Left ventricle myocardium inferior (tissue), 1 donor: ENCODE data around the gene RRP1. TPM values are rescaled to one million over a fixed set of nuclear protein-coding genes. Genes with fewer than 3 reads are reported as not detected.

Experiments used
- DNase-seq: peaks from one replicate; pipeline ENCODE4 v3.0.0-alpha.2; 2020
- H3K27ac ChIP-seq: fragments of 200-600 bp; replicated peaks from 2 replicates; pipeline ENCODE4 v1.8.0; 2021
- H3K27me3 ChIP-seq: fragments of 200-600 bp; 2 replicates; pipeline ENCODE4 v1.8.0; 2021; ENCODE audit warnings: low read depth
- H3K36me3 ChIP-seq: fragments of 200-600 bp; 2 replicates; pipeline ENCODE4 v1.8.0; 2021
- H3K4me1 ChIP-seq: fragments of 200-600 bp; 2 replicates; pipeline ENCODE4 v1.8.0; 2021
- H3K4me3 ChIP-seq: fragments of 200-600 bp; 2 replicates; pipeline ENCODE4 v1.8.0; 2021; ENCODE audit warnings: mild to moderate bottlenecking, moderate library complexity
- H3K9me3 ChIP-seq: fragments of 200-600 bp; replicated peaks from 2 replicates; pipeline ENCODE4 v1.8.0; 2021
- intact Hi-C: fragments of 100-400 bp; cut with micrococcal nuclease; formaldehyde crosslinking; loops from one replicate; pipeline ENCODE4 v1.11.0; 2022
- total RNA-seq: library from RNA; stranded (reverse); fragmentation: NEBNext Ultra II Directional; extraction: Animal tissue kit (Norgen Biotek cat#: 25700); gene quantifications from one replicate; pipeline ENCODE4 v1.2.1, GENCODE V29; 2021
- TF ChIP-seq, protein P1 (sequence below): fragments of 200-600 bp; IDR thresholded peaks from 2 replicates; pipeline ENCODE4 v1.8.0; 2021; ENCODE audit warnings: antibody characterized with exemption, mild to moderate bottlenecking, borderline replicate concordance
- donor health status: DM: no; HTN: yes; CAD: no; lungs with severe emphysema.

Gene RRP1
- total RNA-seq, 1 donor from 2014 or later = 8.5 TPM

DNA sequence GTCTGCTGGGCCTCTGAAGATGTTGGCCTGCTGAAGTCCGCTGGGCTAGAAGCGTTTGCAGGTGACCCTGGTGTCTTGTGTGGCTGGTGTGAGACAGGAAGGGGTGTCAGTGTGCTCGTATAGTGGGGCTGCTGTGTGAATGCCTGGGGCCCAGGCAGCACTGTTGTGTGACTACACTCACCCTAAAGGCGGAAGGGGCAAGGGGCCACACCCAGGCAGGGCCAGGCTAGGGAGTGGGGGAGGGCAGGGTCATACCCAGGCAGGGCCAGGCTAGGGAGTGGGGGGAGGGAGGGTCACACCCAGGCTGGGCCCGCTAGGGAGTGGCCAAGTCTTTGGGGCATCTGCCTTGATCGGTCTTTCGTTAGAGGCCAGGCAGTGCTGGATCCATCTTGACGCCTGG lies 45.4 kb upstream of the RRP1 start:
- DNase-seq = no peak
- no peak overlapping the region for H3K27ac ChIP-seq
- peaks cover 5% of the 10 kb centered on the region for H3K4me1 ChIP-seq
- intact Hi-C loops = no loop called here
- no peak overlapping the region for H3K4me3 ChIP-seq
- no peaks in the 10 kb centered on the region for H3K9me3 ChIP-seq
- TF ChIP-seq, protein P1, sequence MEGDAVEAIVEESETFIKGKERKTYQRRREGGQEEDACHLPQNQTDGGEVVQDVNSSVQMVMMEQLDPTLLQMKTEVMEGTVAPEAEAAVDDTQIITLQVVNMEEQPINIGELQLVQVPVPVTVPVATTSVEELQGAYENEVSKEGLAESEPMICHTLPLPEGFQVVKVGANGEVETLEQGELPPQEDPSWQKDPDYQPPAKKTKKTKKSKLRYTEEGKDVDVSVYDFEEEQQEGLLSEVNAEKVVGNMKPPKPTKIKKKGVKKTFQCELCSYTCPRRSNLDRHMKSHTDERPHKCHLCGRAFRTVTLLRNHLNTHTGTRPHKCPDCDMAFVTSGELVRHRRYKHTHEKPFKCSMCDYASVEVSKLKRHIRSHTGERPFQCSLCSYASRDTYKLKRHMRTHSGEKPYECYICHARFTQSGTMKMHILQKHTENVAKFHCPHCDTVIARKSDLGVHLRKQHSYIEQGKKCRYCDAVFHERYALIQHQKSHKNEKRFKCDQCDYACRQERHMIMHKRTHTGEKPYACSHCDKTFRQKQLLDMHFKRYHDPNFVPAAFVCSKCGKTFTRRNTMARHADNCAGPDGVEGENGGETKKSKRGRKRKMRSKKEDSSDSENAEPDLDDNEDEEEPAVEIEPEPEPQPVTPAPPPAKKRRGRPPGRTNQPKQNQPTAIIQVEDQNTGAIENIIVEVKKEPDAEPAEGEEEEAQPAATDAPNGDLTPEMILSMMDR = no peak
- no peaks in the 10 kb centered on the region for H3K27me3 ChIP-seq
- H3K36me3 ChIP-seq = peaks cover 62% of the 10 kb centered on the region

DNA sequence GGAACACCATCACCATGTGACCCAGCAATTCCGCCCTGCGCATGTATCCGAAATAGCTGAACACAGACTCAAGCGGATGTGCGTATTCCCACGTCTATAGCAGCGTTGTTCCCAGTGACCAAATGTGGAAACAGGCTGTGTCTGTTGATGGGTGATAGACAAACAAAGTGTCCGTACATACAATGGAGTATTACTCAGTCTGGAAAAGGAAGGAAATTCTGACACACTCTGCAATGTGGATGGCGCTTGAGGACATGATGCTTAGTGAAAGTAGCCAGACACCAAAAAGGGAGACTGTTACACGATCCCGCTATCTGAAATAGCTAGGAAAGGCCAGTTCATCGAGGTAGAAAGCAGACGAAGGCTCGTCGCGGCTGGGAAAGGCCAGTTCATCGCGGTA lies 44.7 kb upstream of the RRP1 start:
- H3K4me3 ChIP-seq = no peak overlapping the region
- no peaks in the 10 kb centered on the region for H3K9me3 ChIP-seq
- no peak for DNase-seq
- TF ChIP-seq, protein P1 = no peak
- intact Hi-C loops = no loop called here
- H3K36me3 ChIP-seq = peaks cover 70% of the 10 kb centered on the region
- H3K27me3 ChIP-seq = no peaks in the 10 kb centered on the region
- no peak overlapping the region for H3K27ac ChIP-seq
- H3K4me1 ChIP-seq = peaks cover 5% of the 10 kb centered on the region

DNA sequence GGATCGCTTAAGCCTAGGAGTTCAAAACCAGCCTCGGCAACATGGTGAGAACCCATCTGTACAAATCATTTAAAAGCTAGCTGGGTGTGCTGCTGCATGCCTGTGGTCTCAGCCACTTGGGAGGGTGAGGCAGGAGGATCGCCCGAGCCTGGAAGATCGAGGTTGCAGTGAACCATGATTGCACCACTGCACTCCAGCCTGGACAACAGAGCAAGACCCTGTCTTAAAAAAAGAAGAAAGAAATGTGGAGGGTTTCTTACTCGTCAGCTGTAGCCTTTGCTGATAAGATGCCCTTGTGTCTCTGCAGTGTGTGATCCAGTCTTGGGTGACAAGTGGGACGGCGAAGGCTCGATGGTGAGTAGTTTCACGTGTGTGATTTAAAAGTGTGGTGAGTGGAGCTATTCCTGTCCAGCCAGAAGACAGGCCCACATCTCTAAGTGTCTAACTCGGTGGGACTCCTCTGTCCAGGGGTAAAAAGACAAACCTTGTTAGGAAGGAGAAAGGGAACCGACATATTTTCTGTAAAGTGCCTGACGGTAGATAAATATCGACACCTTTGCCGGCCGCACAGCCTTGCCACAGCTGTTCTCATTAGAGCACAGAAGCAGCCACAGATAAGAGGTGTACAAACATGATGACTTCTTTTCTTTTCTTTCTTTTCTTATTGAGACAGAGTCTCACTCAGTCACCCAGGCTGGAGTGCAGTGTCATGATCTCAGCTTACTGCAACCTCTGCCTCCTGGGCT lies 43.4 kb upstream of the RRP1 start:
- Histone ChIP-seq H3K27ac (no peak overlapping the region), H3K27me3 (no peaks in the 10 kb centered on the region), H3K4me1 (no peaks in the 10 kb centered on the region), H3K9me3 (no peaks in the 10 kb centered on the region), H3K4me3 (no peak overlapping the region), H3K36me3 (peaks cover 77% of the 10 kb centered on the region)
- no peak for DNase-seq
- TF ChIP-seq, protein P1 = no peak
- intact Hi-C loops = no loop called here

DNA sequence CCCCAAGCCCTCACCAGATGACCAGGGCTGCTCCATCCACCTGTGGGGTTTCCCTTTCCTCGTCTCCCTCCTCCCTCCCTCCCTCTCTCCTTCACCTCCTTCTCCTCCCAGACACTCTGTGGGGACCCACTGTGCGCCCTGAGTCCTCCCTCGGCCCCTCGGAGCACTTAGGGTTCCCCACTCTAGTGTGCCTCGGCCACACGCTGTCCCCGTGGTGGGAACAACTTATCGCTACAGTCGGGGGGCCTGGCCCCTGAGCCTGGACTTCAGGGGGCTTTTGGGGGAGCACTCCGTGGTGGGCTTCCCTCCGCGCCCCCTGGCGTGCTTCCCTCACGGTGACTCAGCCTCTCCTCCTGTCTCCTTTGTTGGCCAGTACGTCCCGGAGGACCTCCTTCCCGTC lies 40.8 kb upstream of the RRP1 start:
- no peak for DNase-seq
- H3K27ac ChIP-seq = no peak overlapping the region
- TF ChIP-seq, protein P1 = no peak
- H3K27me3 ChIP-seq = no peaks in the 10 kb centered on the region
- intact Hi-C loops = no loop called here
- H3K36me3 ChIP-seq = peaks cover 89% of the 10 kb centered on the region
- H3K4me3 ChIP-seq = no peak overlapping the region
- no peaks in the 10 kb centered on the region for H3K9me3 ChIP-seq
- no peaks in the 10 kb centered on the region for H3K4me1 ChIP-seq

DNA sequence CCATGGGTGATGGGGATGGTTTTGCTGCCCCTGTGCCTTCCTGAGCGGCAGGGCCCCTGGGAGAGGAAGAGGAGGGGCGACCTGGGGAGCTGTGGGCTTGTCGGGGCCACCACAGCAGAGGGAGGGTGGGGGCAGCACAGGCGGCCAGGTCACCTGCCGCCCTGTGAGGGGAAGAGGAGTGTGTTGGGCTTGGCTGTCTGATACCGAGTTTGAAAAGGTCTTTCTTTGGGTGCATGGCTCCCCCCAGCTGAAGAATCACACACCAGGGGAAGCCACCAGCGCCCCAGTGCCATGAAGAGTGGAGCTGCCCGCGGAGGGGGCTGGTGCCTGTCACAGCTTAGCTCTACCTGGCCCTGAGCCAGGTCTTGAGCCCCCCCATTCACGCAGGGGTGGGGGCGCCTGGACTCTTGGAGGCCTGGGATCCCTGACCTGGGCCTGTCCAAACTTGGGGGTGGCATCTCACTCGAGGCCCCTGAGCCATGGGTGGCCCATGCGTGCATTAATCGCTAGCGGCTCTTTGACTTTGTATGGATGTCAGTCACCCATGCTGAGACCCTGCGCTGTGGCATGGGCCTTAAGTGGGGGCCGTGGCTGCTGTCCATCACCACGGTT lies 39.6 kb upstream of the RRP1 start:
- TF ChIP-seq, protein P1 = no peak
- intact Hi-C loops = no loop called here
- no peaks in the 10 kb centered on the region for H3K27me3 ChIP-seq
- no peak overlapping the region for H3K27ac ChIP-seq
- H3K9me3 ChIP-seq = no peaks in the 10 kb centered on the region
- H3K36me3 ChIP-seq = peaks cover 89% of the 10 kb centered on the region
- peaks cover 5% of the 10 kb centered on the region for H3K4me1 ChIP-seq
- no peak for DNase-seq
- H3K4me3 ChIP-seq = no peak overlapping the region
